Measurements from ENCODE around the gene WDR37. TPM values are rescaled to one million over a fixed set of nuclear protein-coding genes. Genes with fewer than 3 reads are reported as not detected.
"Not testable (repeated sequence)": the region's sequence is repeated elsewhere in the genome, so short reads cannot be mapped to it uniquely, and the experiment has no call there.

The WDR37 gene
- total RNA-seq, 1 experiment from 2014 or later, result 20.6 TPM

GRCh38 chr10:1158066-1158465, 101.9 kb downstream of the WDR37 start:
- no peaks in the 10 kb centered on the region for H3K9me3 Mint-ChIP-seq (ENCODE audit: unreplicated experiment)

DNA sequence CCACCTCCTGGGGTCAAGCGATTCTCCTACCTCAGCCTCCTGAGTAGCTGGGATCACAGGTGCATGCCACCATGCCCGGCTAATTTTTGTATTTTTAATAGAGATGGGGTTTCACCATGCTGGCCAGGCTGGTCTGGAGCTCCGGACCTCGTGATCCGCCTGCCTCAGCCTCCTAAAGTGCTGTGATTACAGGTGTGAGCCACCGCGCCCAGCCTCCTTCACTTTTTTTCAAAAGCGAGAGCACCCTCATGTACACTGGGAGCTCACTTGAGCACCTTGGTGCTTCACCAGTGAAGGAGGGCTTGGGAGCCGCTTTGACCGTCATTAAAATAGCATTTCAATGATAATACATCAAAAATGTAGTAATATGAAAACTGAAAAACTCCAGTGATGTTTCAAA, 102.4 kb downstream of the WDR37 start:
- H3K27me3 ChIP-seq (replicated peaks; ENCODE audit: control insufficient read depth, insufficient read depth, low read length); H3K4me3 Mint-ChIP-seq (ENCODE audit: unreplicated experiment); H3K9me3 Mint-ChIP-seq (ENCODE audit: unreplicated experiment); H3K36me3 ChIP-seq (ENCODE audit: control insufficient read depth, insufficient read depth, low read length); BruUV-seq (replicated peaks); H3K4me3 ChIP-seq (ENCODE audit: low read depth, low read length); H3K4me1 ChIP-seq; CTCF ChIA-PET; H3K27ac Mint-ChIP-seq (ENCODE audit: unreplicated experiment); intact Hi-C loops (cut with micrococcal nuclease; ENCODE audit: unreplicated experiment); H3K9me3 ChIP-seq; H3K36me3 Mint-ChIP-seq (ENCODE audit: insufficient read depth, unreplicated experiment); H3K27me3 Mint-ChIP-seq (ENCODE audit: insufficient read depth, unreplicated experiment); POLR2A ChIA-PET; DNase-seq; H3K4me1 Mint-ChIP-seq (ENCODE audit: low read depth, unreplicated experiment): not testable (repeated sequence)

More at GRCh38 chr10:1158066-1158465, 101.9 kb downstream of the WDR37 start:
- no TSS peak for BruUV-seq (replicated peaks)
- Histone ChIP-seq H3K27me3 (replicated peaks; ENCODE audit: control insufficient read depth, insufficient read depth, low read length) (no peaks in the 10 kb centered on the region; the same call in 1 of the 2 replicates), H3K4me1 (no peaks in the 10 kb centered on the region), H3K9me3 (no peaks in the 10 kb centered on the region), H3K36me3 (ENCODE audit: control insufficient read depth, insufficient read depth, low read length) (no peaks in the 10 kb centered on the region), H3K4me3 (ENCODE audit: low read depth, low read length) (no peak overlapping the region)
- intact Hi-C loops (cut with micrococcal nuclease; ENCODE audit: unreplicated experiment), result no loop called here
- Mint-ChIP-seq H3K27me3 (ENCODE audit: insufficient read depth, unreplicated experiment) (peaks cover 10% of the 10 kb centered on the region), H3K36me3 (ENCODE audit: insufficient read depth, unreplicated experiment) (no peaks in the 10 kb centered on the region), H3K4me3 (ENCODE audit: unreplicated experiment) (no peak overlapping the region), H3K4me1 (ENCODE audit: low read depth, unreplicated experiment) (no peaks in the 10 kb centered on the region), H3K27ac (ENCODE audit: unreplicated experiment) (no peak overlapping the region)
- ChIA-PET POLR2A (no interaction called here), CTCF (no interaction called here)
- TF ChIP-seq, protein P1, sequence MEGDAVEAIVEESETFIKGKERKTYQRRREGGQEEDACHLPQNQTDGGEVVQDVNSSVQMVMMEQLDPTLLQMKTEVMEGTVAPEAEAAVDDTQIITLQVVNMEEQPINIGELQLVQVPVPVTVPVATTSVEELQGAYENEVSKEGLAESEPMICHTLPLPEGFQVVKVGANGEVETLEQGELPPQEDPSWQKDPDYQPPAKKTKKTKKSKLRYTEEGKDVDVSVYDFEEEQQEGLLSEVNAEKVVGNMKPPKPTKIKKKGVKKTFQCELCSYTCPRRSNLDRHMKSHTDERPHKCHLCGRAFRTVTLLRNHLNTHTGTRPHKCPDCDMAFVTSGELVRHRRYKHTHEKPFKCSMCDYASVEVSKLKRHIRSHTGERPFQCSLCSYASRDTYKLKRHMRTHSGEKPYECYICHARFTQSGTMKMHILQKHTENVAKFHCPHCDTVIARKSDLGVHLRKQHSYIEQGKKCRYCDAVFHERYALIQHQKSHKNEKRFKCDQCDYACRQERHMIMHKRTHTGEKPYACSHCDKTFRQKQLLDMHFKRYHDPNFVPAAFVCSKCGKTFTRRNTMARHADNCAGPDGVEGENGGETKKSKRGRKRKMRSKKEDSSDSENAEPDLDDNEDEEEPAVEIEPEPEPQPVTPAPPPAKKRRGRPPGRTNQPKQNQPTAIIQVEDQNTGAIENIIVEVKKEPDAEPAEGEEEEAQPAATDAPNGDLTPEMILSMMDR (IDR thresholded peaks at IDR 0.05; ENCODE audit: insufficient read depth in 1 of 2, low read depth in 1 of 2, low read length in 1 of 2, severe bottlenecking in 1 of 2, unreplicated experiment in 1 of 2), result no peak
- DNase-seq, result no peak

DNA sequence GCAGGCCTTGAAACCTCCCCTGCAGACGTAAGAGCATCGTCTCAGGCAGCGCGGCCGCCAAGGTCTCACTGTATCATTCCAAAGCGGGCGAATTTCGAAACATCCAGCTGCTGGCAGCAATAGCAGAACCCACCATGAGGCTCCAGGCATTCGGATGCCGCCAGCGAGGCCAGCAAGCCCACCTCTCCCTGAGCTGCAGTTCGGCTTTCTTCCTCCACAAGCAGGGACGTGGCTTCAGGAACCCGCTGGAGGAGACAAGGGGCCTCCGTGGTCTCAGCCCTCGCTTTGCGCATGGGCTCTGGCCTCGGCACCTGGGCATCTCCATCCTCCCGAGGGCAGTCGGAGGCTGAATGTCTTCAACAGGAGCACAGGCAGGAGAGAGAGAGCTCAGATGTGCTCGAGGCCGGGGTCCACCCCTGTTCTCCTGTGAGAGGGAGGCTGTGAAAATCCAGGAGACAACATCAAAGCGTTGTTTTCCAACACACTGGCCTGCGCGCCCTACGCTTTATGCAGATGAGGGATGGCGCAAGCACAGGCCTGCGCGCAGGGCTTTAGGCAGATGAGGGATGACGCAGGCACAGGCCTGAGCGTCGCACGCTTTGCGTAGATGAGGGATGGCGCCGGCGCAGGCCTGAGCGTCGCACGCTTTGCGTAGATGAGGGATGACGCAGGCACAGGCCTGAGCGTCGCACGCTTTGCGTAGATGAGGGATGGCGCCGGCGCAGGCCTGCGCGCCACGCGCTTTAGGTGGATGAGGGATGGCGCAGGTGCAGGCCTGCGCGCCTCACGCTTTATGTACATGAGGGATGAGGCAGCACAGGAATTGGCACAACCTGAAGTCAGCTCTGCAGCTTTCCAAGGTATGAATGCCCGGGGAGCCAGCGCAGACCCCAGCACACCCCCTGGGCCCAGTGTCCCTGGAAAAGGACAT, 103.2 kb downstream of the WDR37 start:
- Histone ChIP-seq H3K9me3 (no peaks in the 10 kb centered on the region), H3K4me1 (no peaks in the 10 kb centered on the region), H3K27me3 (replicated peaks; ENCODE audit: control insufficient read depth, insufficient read depth, low read length) (no peaks in the 10 kb centered on the region; the same call in 1 of the 2 replicates), H3K4me3 (ENCODE audit: low read depth, low read length) (no peak overlapping the region), H3K36me3 (ENCODE audit: control insufficient read depth, insufficient read depth, low read length) (no peaks in the 10 kb centered on the region)
- Mint-ChIP-seq H3K4me3 (ENCODE audit: unreplicated experiment) (no peak overlapping the region), H3K27ac (ENCODE audit: unreplicated experiment) (no peak overlapping the region), H3K36me3 (ENCODE audit: insufficient read depth, unreplicated experiment) (no peaks in the 10 kb centered on the region), H3K27me3 (ENCODE audit: insufficient read depth, unreplicated experiment) (peaks cover 10% of the 10 kb centered on the region), H3K4me1 (ENCODE audit: low read depth, unreplicated experiment) (no peaks in the 10 kb centered on the region), H3K9me3 (ENCODE audit: unreplicated experiment) (no peaks in the 10 kb centered on the region)
- CTCF ChIA-PET, result no interaction called here
- POLR2A ChIA-PET, result no interaction called here
- TF ChIP-seq, protein P1 (IDR thresholded peaks at IDR 0.05; ENCODE audit: insufficient read depth in 1 of 2, low read depth in 1 of 2, low read length in 1 of 2, severe bottlenecking in 1 of 2, unreplicated experiment in 1 of 2), result no peak
- intact Hi-C loops (cut with micrococcal nuclease; ENCODE audit: unreplicated experiment), result no loop called here
- no peak for DNase-seq
- no TSS peak for BruUV-seq (replicated peaks)
